Left colon (tissue), 2 donors: ENCODE data around the gene C17orf50. TPM values are rescaled to one million over a fixed set of nuclear protein-coding genes. Genes with fewer than 3 reads are reported as not detected.

Experiments
- ATAC-seq: fragments of 200-7000 bp; cut with Tn5 transposase; one replicate; pipeline ENCODE4 v1.9.1; 2020; ENCODE audit warnings: mild to moderate bottlenecking, moderate library complexity
- DNase-seq, 2 donors: peaks; one replicate each; pipeline ENCODE4 v3.0.0-alpha.2; 2020
- intact Hi-C, 2 donors: fragments of 100-400 bp; cut with DNase I in 1 of 2; cut with micrococcal nuclease in 1 of 2; formaldehyde crosslinking; loops; one replicate each; pipeline versions ENCODE4 v1.11.2 to v1.14.0; 2022; cut with DNase I, micrococcal nuclease
- total RNA-seq, 2 donors: library from RNA; stranded (reverse); fragmentation: NEBNext Ultra II Directional; extraction: Animal tissue kit (Norgen Biotek cat#: 25700); gene quantifications; one replicate each; pipeline ENCODE4 v1.2.1, GENCODE V29; 2021
- donor health status: DM: no; HTN: no; CAD: no.
- donor health status: DM: yes; HTN: yes; CAD: no.

The C17orf50 gene
- total RNA-seq, 2 donors from 2014 or later = not detected

GRCh38 chr17:35797370-35797769, 36.7 kb downstream of the C17orf50 start:
- intact Hi-C loops = no loop called here
- ATAC-seq (no peak), DNase-seq (peak in 1 of 2 donors; percentile 52)

GRCh38 chr17:35797918-35798317, 37.2 kb downstream of the C17orf50 start:
- intact Hi-C loops = no loop called here
- no peak for DNase-seq
- ATAC-seq = no peak

GRCh38 chr17:35799942-35800341, 39.3 kb downstream of the C17orf50 start:
- ATAC-seq (peak; percentile 43), DNase-seq (peak; percentile 72 to 86)
- intact Hi-C loops = no loop called here

GRCh38 chr17:35801583-35802224, 41.0 kb downstream of the C17orf50 start:
- DNase-seq (peak; percentile 85 to 90), ATAC-seq (peak; percentile 49)
- intact Hi-C loops = no loop called here

GRCh38 chr17:35804658-35805192, 44.0 kb downstream of the C17orf50 start:
- peak; percentile 51 for ATAC-seq
- DNase-seq = no peak
- intact Hi-C loops = loop anchor here (2.0 to 5.0 kb wide), 2 partner anchors 40 to 42 kb away; partner anchors contain the start of gene C17orf50 (in 1 of the 2)

DNA sequence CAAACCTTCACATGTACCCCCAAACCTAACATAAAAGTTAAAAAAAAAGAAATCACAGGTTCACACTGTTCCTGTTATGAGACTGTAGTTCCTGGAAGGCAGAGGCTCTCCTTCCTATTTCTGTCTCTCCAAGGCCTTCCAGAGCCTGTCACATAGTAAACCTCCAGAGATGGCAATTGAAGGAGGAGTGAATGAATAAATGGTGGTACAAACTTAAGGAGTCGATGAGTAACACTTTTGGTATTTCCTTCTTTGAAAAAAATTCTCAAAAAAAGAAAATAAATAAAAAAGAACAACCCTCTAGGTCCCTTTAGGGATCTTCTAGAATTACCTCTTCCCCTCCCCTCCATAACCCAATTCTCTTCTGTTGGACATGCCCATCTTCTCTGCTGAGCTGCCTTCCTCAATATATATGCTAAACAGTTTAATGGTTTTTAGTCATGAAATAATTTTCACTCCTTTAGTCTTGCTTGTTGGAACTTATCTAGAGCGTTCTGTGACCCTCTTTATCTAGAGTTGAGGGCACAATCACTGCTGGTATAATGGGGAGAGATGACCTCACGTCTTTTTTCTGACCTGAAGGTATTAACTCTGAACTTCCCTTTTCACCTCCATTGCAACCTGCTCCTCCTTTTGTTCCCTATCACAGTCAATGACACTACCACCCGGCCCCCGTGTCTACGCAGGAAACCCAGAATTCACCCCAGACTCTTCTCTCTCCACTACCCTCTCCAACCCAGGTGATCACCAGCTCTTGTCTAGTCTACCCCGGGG, 46.9 kb downstream of the C17orf50 start:
- no peak for ATAC-seq

DNA sequence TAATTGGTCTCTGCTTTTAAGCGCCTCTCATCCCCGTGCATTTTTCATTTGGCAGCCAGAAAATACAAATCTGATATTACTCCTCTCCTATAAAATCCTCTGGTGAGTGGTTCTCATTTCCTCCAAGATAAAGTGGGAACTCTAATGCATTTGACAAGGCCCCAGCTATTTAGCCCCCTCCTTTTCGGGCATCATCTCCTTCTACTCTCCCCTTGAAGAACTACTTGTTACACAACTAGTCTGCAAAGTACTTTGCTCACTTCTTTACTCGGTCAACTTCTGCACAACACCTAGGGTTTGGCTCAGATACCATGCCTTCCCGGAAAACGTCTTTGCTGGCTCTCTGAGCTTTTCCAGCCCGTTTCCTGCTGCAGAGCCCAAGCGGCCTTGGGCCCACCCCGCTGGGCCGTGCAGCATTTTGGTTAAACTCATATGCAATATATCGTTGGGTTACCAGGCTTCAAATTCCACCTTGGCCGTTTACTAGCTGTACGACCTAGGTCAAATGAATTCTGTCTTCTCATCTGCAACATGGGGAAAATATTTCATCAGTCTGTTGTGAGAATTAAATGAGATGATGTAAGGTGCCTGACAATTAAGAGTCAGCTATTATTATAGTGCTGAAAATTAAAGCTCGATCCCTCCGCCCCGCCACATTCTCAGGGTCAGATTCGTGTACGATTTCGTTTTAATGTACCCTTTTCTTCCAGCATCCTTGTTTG, 47.7 kb downstream of the C17orf50 start:
- no peak for DNase-seq
- intact Hi-C loops = loop anchor here in 1 of 2 donors (5.0 kb wide), 1 partner anchor 46 kb away; the partner anchor contains the start of gene C17orf50
- no peak for ATAC-seq

More for the DNA sequence above, 46.9 kb downstream of the C17orf50 start:
- no peak for DNase-seq
- intact Hi-C loops = loop anchor here in 1 of 2 donors (5.0 kb wide), 1 partner anchor 45 kb away; the partner anchor contains the start of gene C17orf50

DNA sequence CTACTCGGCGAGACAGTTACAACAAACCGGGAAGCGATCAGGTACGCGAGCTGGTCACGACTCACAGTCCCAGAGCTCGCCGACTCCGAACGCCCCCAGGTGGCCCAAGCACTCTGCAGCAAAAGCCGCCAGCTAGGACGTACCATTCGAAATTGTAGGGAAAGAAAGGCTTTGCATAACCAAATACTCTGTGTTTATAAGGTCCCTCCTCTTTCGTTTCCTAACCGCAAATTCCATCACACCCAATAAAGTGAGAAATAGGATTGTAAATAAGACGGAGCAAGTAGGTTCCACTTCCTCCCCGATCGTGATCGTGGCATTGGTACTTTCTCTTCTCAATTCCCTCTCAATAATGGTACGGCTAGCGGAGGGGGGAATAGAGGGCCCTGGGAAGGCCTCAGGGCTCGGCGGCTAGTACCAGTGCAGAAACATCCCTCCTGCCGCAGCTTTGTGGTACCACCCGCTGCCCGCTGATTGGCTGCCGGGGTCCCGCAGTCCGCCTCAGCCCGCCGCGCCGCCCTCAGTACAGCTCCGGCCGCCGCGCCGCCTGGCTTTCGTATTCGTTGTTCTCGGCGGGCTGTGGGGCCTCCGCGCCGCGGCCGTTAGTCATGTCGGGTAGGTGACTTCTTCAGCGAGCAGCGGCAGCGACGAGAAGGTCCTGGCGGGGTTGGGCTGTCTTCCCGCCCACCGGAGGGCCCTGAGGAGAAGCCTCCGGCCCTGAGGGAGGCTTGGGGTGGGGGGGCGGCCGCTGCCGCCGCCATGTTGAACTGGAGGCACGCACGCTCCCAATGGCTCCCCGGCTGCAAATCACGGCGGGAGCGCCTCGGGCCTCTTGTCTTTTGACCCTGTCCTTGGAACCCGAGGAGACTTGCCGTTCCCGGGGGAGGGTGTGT, 48.5 kb downstream of the C17orf50 start, which contains the start of gene TAF15:
Gene TAF15 (plus strand): TSS at position 523 of the 893 bp plus-strand sequence. CDS start 86 bp downstream, at position 609.
- ATAC-seq (peak; percentile 90), DNase-seq (peak; percentile 95 to 98)
- intact Hi-C loops = loop anchor here in 1 of 2 donors (5.0 kb wide), 1 partner anchor 47 kb away; the partner anchor contains the start of gene C17orf50

DNA sequence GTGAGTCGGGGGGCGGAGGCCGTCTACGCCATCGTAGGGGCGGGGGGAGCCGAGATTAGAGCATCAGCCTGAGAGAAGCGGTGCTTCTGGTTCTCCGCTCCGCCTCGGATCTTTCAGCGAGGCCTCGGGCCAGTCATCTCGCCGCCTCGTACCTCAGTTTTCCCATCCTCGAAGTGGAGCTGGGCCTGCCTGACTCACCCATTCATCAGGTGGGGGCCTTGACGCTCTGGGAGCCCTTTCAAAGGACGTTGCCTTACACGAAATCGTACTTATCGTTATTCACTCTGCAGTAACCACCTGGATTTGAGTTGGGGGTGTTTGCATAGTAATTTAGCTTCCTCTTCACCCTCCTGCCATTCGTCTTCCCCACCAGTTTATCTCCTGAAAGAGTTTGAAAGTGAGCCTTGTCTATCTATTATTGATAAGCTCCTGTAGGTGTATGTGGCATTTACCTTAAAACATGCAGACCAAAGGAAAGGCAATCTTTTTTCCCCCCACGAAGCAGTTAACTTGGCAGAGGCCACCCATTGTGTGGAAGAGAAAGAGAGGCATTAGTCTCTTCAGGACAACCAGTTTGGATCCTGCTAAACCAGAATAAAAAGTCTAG, 49.3 kb downstream of the C17orf50 start:
- DNase-seq = peak in 1 of 2 donors; percentile 60
- ATAC-seq = no peak
- intact Hi-C loops = loop anchor here in 1 of 2 donors (5.0 kb wide), 1 partner anchor 48 kb away; the partner anchor contains the start of gene C17orf50

- intact Hi-C loops = no loop called here
- DNase-seq (no peak), ATAC-seq (no peak)
These were observed 51.1 kb downstream of the C17orf50 start for GRCh38 chr17:35811759-35812158.

- DNase-seq = no peak
- intact Hi-C loops = no loop called here
These were observed 51.8 kb downstream of the C17orf50 start for GRCh38 chr17:35812456-35812855.

More at GRCh38 chr17:35812456-35812855, 51.8 kb downstream of the C17orf50 start:
- ATAC-seq = no peak

Other genes with a start within 250 kb of the C17orf50 start
- gene SLFN12L, start 223.2 kb upstream of the C17orf50 start, total RNA-seq = 1 to 10 TPM; 1.3 to 2.0 TPM
- gene SLFN14, start 200.1 kb upstream of the C17orf50 start, total RNA-seq = not detected
- gene PEX12, start 182.3 kb upstream of the C17orf50 start, total RNA-seq = 1 to 10 TPM; 2.8 to 4.7 TPM
- gene AP2B1, start 173.6 kb upstream of the C17orf50 start, total RNA-seq = 100 to 1,000 TPM; 154 to 190 TPM
- under 1 TPM in 1 of 2 donors, not detected in 1; 0.31 TPM for gene RASL10B, start 29.2 kb upstream of the C17orf50 start, total RNA-seq
- under 1 TPM in 1 of 2 donors, not detected in 1; 0.08 TPM for gene GAS2L2, start 7.6 kb upstream of the C17orf50 start, total RNA-seq
- gene MMP28, start 34.8 kb downstream of the C17orf50 start, total RNA-seq = 10 to 100 TPM; 62.7 to 83.0 TPM
- gene TAF15, start 48.6 kb downstream of the C17orf50 start, total RNA-seq = 100 to 1,000 TPM; 112 to 143 TPM
- not detected for gene HEATR9, start 108.0 kb downstream of the C17orf50 start, total RNA-seq
- gene CCL5, start 119.5 kb downstream of the C17orf50 start, total RNA-seq = 1 to 10 TPM; 4.4 to 8.3 TPM
- gene RDM1, start 169.9 kb downstream of the C17orf50 start, total RNA-seq = 1 to 10 TPM in 1 of 2 donors, under 1 TPM in 1; 0.36 to 2.1 TPM
- not detected for gene LYZL6, start 182.8 kb downstream of the C17orf50 start, total RNA-seq
- under 1 TPM in 1 of 2 donors, not detected in 1; 0.25 TPM for gene CCL16, start 220.6 kb downstream of the C17orf50 start, total RNA-seq
- 1 to 10 TPM; 2.3 to 4.3 TPM for gene CCL14, start 225.8 kb downstream of the C17orf50 start, total RNA-seq
- gene CCL15, start 240.7 kb downstream of the C17orf50 start, total RNA-seq = 10 to 100 TPM; 79.8 to 81.3 TPM